Nucleus accumbens (tissue), 56 donors: ENCODE results near the gene KRTAP15-1.

Source experiments
- DNase-seq, 56 donors: peaks; one replicate each; lab custom pipeline; 2025; lab: John Stamatoyannopoulos, UW

KRTAP15-1 gene

GRCh38 chr21:30439975-30440374, at the start of gene KRTAP15-1:
TSS of gene KRTAP15-1 (plus strand) at chr21:30440275. CDS start at chr21:30440328, 53 bp downstream.
- DNase-seq = no peak

GRCh38 chr21:30391492-30392025, 48.5 kb upstream of the KRTAP15-1 start:
- no peak for DNase-seq

GRCh38 chr21:30395731-30396130, 44.3 kb upstream of the KRTAP15-1 start, which contains the start of gene KRTAP13-1:
TSS of gene KRTAP13-1 (plus strand) at chr21:30396031. CDS start at chr21:30396087, 56 bp downstream.
- no peak for DNase-seq

- DNase-seq = no peak
Observed at GRCh38 chr21:30408782-30409494, 31.1 kb upstream of the KRTAP15-1 start.

GRCh38 chr21:30415993-30416392, 24.1 kb upstream of the KRTAP15-1 start:
- DNase-seq = no peak

GRCh38 chr21:30425826-30426225, 14.2 kb upstream of the KRTAP15-1 start, which contains the start of gene KRTAP13-3:
TSS of gene KRTAP13-3 (minus strand) at chr21:30425926. CDS start at chr21:30425912, 14 bp downstream.
- DNase-seq = no peak

GRCh38 chr21:30426731-30427130, 13.3 kb upstream of the KRTAP15-1 start:
- no peak for DNase-seq

GRCh38 chr21:30430170-30430655, 9.9 kb upstream of the KRTAP15-1 start, which contains the start of gene KRTAP13-4:
TSS of gene KRTAP13-4 (plus strand) at chr21:30430220. CDS start at chr21:30430276, 56 bp downstream.
- DNase-seq = no peak

GRCh38 chr21:30434033-30434631, 5.9 kb upstream of the KRTAP15-1 start:
- peak in 2 of 56 donors; percentile 0 to 5 for DNase-seq

- no peak for DNase-seq
Observed at GRCh38 chr21:30437010-30437565, 3.0 kb upstream of the KRTAP15-1 start.

GRCh38 chr21:30443226-30443625, 3.2 kb downstream of the KRTAP15-1 start:
- DNase-seq = no peak

- no peak for DNase-seq
Observed at GRCh38 chr21:30444204-30444603, 4.1 kb downstream of the KRTAP15-1 start.

GRCh38 chr21:30447056-30447455, 7.0 kb downstream of the KRTAP15-1 start:
- DNase-seq = no peak

- no peak for DNase-seq
Observed at GRCh38 chr21:30448514-30448913, 8.4 kb downstream of the KRTAP15-1 start.

GRCh38 chr21:30463713-30464112, 23.6 kb downstream of the KRTAP15-1 start:
- no peak for DNase-seq

GRCh38 chr21:30468900-30469714, 29.0 kb downstream of the KRTAP15-1 start:
- no peak for DNase-seq

- DNase-seq = no peak
Observed at GRCh38 chr21:30478004-30478403, 37.9 kb downstream of the KRTAP15-1 start.

GRCh38 chr21:30479259-30479658, 39.2 kb downstream of the KRTAP15-1 start:
- DNase-seq = no peak

- DNase-seq = no peak
Observed at GRCh38 chr21:30480145-30480544, 40.1 kb downstream of the KRTAP15-1 start, which contains the start of gene KRTAP19-1. TSS of gene KRTAP19-1 (minus strand) at chr21:30480367. CDS start at chr21:30480317, 50 bp downstream.

GRCh38 chr21:30482130-30482529, 42.1 kb downstream of the KRTAP15-1 start:
- DNase-seq = no peak
